Measurements from ENCODE around the gene NSUN6.

DNA sequence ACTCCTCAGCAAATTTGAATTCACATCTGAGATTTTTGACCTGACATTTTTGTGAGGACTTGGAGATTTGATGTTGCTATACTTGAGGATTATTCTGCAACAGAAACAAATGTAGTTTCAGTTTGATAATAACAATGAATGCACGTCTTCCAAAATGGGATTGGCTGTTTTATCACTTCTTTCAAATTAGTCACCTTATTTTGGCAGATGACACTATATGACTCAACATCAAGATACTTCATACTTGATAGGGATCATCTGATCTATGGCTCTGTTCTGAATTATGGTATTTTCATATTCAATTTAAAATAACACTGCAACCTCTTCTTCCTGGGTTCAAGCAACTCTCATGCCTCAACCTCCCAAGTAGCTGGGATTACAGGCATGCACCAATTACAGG, 32.0 kb upstream of the NSUN6 start:
- TF ChIP-seq, protein P1, sequence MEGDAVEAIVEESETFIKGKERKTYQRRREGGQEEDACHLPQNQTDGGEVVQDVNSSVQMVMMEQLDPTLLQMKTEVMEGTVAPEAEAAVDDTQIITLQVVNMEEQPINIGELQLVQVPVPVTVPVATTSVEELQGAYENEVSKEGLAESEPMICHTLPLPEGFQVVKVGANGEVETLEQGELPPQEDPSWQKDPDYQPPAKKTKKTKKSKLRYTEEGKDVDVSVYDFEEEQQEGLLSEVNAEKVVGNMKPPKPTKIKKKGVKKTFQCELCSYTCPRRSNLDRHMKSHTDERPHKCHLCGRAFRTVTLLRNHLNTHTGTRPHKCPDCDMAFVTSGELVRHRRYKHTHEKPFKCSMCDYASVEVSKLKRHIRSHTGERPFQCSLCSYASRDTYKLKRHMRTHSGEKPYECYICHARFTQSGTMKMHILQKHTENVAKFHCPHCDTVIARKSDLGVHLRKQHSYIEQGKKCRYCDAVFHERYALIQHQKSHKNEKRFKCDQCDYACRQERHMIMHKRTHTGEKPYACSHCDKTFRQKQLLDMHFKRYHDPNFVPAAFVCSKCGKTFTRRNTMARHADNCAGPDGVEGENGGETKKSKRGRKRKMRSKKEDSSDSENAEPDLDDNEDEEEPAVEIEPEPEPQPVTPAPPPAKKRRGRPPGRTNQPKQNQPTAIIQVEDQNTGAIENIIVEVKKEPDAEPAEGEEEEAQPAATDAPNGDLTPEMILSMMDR (conservative IDR thresholded peaks at IDR 0.05; ENCODE audit: low read depth in 2 of 2): no peak
- TF ChIP-seq, protein P2, sequence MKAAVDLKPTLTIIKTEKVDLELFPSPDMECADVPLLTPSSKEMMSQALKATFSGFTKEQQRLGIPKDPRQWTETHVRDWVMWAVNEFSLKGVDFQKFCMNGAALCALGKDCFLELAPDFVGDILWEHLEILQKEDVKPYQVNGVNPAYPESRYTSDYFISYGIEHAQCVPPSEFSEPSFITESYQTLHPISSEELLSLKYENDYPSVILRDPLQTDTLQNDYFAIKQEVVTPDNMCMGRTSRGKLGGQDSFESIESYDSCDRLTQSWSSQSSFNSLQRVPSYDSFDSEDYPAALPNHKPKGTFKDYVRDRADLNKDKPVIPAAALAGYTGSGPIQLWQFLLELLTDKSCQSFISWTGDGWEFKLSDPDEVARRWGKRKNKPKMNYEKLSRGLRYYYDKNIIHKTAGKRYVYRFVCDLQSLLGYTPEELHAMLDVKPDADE (IDR thresholded peaks at IDR 0.05): no peak
- no peak for TF ChIP-seq JUNB (IDR thresholded peaks at IDR 0.05; ENCODE audit: unreplicated experiment)
- TF ChIP-seq POLR2AphosphoS5 (IDR thresholded peaks at IDR 0.05; ENCODE audit: low read depth): no peak
- TF ChIP-seq, protein P3, sequence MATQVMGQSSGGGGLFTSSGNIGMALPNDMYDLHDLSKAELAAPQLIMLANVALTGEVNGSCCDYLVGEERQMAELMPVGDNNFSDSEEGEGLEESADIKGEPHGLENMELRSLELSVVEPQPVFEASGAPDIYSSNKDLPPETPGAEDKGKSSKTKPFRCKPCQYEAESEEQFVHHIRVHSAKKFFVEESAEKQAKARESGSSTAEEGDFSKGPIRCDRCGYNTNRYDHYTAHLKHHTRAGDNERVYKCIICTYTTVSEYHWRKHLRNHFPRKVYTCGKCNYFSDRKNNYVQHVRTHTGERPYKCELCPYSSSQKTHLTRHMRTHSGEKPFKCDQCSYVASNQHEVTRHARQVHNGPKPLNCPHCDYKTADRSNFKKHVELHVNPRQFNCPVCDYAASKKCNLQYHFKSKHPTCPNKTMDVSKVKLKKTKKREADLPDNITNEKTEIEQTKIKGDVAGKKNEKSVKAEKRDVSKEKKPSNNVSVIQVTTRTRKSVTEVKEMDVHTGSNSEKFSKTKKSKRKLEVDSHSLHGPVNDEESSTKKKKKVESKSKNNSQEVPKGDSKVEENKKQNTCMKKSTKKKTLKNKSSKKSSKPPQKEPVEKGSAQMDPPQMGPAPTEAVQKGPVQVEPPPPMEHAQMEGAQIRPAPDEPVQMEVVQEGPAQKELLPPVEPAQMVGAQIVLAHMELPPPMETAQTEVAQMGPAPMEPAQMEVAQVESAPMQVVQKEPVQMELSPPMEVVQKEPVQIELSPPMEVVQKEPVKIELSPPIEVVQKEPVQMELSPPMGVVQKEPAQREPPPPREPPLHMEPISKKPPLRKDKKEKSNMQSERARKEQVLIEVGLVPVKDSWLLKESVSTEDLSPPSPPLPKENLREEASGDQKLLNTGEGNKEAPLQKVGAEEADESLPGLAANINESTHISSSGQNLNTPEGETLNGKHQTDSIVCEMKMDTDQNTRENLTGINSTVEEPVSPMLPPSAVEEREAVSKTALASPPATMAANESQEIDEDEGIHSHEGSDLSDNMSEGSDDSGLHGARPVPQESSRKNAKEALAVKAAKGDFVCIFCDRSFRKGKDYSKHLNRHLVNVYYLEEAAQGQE (IDR thresholded peaks at IDR 0.05; ENCODE audit: unreplicated experiment): no peak
- no peak for TF ChIP-seq EZH2 (IDR thresholded peaks at IDR 0.05; ENCODE audit: low read depth, unreplicated experiment)
- TF ChIP-seq EZH2phosphoT487 (IDR thresholded peaks at IDR 0.05; ENCODE audit: unreplicated experiment): no peak
- no peak for TF ChIP-seq NANOG (IDR thresholded peaks at IDR 0.05; ENCODE audit: borderline replicate concordance)
- no peak for TF ChIP-seq CREB1 (CRISPR knock-in tag; IDR thresholded peaks at IDR 0.05; ENCODE audit: low read depth)
- TF ChIP-seq STAT1 (IDR thresholded peaks at IDR 0.05; ENCODE audit: unreplicated experiment): no peak
- TF ChIP-seq, protein P4, sequence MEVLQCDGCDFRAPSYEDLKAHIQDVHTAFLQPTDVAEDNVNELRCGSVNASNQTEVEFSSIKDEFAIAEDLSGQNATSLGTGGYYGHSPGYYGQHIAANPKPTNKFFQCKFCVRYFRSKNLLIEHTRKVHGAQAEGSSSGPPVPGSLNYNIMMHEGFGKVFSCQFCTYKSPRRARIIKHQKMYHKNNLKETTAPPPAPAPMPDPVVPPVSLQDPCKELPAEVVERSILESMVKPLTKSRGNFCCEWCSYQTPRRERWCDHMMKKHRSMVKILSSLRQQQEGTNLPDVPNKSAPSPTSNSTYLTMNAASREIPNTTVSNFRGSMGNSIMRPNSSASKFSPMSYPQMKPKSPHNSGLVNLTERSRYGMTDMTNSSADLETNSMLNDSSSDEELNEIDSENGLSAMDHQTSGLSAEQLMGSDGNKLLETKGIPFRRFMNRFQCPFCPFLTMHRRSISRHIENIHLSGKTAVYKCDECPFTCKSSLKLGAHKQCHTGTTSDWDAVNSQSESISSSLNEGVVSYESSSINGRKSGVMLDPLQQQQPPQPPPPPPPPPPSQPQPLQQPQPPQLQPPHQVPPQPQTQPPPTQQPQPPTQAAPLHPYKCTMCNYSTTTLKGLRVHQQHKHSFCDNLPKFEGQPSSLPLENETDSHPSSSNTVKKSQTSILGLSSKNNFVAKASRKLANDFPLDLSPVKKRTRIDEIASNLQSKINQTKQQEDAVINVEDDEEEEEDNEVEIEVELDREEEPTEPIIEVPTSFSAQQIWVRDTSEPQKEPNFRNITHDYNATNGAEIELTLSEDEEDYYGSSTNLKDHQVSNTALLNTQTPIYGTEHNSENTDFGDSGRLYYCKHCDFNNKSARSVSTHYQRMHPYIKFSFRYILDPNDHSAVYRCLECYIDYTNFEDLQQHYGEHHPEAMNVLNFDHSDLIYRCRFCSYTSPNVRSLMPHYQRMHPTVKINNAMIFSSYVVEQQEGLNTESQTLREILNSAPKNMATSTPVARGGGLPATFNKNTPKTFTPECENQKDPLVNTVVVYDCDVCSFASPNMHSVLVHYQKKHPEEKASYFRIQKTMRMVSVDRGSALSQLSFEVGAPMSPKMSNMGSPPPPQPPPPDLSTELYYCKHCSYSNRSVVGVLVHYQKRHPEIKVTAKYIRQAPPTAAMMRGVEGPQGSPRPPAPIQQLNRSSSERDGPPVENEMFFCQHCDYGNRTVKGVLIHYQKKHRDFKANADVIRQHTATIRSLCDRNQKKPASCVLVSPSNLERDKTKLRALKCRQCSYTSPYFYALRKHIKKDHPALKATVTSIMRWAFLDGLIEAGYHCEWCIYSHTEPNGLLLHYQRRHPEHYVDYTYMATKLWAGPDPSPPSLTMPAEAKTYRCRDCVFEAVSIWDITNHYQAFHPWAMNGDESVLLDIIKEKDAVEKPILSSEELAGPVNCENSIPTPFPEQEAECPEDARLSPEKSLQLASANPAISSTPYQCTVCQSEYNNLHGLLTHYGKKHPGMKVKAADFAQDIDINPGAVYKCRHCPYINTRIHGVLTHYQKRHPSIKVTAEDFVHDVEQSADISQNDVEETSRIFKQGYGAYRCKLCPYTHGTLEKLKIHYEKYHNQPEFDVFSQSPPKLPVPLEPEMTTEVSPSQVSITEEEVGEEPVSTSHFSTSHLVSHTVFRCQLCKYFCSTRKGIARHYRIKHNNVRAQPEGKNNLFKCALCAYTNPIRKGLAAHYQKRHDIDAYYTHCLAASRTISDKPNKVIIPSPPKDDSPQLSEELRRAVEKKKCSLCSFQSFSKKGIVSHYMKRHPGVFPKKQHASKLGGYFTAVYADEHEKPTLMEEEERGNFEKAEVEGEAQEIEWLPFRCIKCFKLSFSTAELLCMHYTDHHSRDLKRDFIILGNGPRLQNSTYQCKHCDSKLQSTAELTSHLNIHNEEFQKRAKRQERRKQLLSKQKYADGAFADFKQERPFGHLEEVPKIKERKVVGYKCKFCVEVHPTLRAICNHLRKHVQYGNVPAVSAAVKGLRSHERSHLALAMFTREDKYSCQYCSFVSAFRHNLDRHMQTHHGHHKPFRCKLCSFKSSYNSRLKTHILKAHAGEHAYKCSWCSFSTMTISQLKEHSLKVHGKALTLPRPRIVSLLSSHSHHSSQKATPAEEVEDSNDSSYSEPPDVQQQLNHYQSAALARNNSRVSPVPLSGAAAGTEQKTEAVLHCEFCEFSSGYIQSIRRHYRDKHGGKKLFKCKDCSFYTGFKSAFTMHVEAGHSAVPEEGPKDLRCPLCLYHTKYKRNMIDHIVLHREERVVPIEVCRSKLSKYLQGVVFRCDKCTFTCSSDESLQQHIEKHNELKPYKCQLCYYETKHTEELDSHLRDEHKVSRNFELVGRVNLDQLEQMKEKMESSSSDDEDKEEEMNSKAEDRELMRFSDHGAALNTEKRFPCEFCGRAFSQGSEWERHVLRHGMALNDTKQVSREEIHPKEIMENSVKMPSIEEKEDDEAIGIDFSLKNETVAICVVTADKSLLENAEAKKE (CRISPR knock-in tag; IDR thresholded peaks at IDR 0.05): no peak
